GM21786 (cell line): Measurements from ENCODE around the gene AIF1.
"Not testable (repeated sequence)": the region's sequence is repeated elsewhere in the genome, so short reads cannot be mapped to it uniquely, and the experiment has no call there.

Experiments
- ATAC-seq: cut with Tn5 transposase; IDR thresholded peaks from one replicate; pipeline ENCODE4 v1.9.1; 2021; ENCODE audit not compliant: unreplicated experiment

AIF1 gene

GRCh38 chr6:31580807-31581433, 34.1 kb upstream of the AIF1 start:
- peak; percentile 38 for ATAC-seq

DNA sequence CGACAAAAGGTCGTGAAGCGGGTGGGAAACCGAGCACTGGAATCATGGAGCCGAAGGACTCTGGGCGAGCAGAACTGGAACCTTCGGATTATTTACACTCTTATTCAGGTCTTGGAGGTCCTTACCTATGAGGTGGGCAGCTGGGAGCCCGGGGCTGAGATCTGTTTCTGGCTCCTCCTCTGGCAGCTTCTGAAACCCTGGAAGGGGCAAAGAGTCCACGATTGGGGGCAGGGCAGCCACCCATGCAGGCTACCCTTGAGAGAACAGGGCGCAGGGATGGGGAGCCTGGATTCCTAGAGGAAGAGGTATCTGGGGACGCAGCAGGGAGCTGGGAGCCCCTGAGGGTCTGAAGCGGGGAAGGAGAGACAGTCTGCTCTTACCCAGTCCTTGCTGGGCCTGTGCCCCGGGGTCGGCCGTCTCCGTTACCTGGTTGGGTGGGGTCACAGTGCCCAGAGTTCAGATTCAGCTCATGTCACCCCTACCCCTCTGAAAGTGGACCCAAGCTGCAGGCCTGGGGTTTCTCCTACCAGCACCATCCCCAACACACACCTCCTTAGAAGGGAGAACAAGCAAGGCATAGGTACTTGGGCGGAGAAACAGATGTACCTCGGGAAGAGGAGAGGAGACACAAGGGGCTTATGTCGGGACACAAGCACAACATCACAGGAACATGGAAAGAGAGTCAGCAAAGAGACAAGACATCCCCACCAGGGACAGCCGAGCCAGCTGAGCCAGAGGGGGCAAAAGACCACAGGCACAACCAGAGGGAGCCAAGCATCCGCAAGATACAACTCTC, 33.4 kb upstream of the AIF1 start:
- no peak for ATAC-seq

DNA sequence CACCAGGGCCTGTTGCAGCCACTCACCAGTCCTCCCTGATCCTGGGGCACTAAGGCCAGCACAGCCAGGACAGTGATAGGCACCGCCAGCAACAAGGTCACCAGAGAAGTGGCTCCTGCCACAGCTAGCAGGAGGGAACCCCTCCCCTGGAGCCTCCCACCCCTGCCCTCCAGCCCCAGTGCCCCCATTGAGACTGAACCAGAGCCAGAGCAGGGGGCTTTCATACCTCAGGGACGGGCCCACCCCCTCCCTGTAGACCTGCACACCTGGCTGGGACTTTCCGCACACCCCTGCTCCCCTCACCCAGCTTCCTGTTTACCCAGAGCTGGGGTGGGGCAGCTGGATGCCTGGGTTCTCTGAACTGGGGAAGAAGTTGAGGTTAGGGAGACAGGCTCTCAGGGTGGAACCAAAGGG, 32.8 kb upstream of the AIF1 start, which contains the start of gene LTB:
Gene LTB, minus strand, starts transcription at position 195 of the 414 bp plus-strand sequence. Its CDS starts 7 bp downstream, at position 188.
- ATAC-seq, result no peak

- no peak for ATAC-seq
Measured at GRCh38 chr6:31585491-31585890, 29.5 kb upstream of the AIF1 start.

DNA sequence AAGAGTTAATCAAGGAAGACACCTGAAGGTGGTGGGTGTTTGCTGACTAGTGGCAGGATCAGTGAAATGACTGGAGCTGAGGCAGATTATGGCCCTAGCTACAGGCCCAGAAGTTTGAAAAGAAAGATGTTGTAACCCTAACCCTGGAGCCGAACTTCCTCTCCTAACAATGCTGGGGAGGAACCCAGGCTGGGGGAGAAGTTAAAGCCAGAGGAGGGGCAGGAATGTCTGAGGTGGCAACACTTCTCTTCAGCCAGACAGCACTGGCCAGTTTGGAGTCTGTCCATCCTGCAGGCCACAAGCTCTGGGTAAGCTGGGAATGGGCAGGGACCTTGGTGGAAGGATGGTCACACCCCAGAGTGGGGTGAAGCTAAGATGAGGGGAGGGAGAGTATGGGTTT, 29.0 kb upstream of the AIF1 start, which contains the start of gene LST1:
Gene LST1, plus strand, starts transcription at position 270 of the 400 bp plus-strand sequence. CDS start 1,023 bp downstream, outside the sequence.
- no peak for ATAC-seq

GRCh38 chr6:31586599-31587281, 28.3 kb upstream of the AIF1 start:
- no peak for ATAC-seq

GRCh38 chr6:31587791-31588777, 26.9 kb upstream of the AIF1 start:
- no peak for ATAC-seq

DNA sequence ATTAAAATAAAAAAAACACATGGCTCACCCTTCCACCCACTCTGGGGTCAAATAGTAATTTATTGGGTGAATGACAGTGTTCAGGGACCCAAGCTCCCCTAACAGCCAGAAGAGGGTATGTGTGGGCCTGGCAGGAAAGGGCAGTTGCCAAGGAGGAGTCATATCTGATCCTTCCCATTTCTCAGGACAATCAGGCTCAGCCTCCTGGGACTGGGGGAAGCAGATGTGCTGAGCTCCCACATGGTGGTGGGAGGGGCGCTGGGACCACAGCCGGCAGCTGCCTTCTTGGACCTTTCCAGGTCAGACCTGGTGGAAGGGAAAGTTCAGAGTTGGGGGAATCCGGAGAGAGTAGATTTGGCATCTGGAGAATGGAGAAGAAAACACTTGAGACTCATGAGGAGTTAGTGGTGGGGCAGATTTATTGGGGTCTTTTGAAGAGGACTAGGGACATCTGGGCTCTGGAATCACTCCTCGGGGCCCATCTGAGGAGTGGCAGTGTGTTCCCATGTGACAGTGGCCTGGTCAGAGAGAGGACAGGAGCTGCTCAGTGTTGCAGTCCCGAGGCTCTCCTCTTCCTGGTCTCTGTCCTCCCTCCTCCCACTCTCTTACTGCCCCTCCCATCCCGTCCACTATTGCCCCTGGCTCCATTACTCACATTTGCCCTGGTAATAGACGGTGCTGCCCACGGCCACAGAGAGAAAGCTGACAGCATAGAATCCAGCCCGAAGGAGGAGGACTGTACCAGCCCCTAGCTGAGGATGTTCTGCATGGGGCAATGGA, 26.0 kb upstream of the AIF1 start:
- ATAC-seq, result no peak

- not testable (repeated sequence) for ATAC-seq
Measured at GRCh38 chr6:31590691-31591090, 24.3 kb upstream of the AIF1 start.

DNA sequence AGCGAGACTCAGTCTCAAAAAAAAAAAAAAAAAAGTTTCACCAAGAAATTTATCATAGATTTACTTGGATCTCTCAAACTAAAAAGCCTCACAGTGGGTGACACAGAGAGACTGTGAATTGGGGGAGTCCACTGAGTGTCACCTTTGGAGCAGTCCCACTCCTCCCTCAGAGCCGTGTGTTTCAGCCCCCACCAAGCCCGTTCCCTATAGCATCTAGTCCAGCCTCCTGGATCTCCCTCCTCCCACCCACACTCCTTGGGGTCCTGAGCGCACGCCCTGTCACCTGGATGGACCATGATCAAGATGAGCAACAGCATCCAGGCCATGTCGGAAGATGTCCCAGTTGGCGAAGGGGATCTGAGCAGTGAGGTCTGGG, 22.6 kb upstream of the AIF1 start:
- ATAC-seq, result no peak

DNA sequence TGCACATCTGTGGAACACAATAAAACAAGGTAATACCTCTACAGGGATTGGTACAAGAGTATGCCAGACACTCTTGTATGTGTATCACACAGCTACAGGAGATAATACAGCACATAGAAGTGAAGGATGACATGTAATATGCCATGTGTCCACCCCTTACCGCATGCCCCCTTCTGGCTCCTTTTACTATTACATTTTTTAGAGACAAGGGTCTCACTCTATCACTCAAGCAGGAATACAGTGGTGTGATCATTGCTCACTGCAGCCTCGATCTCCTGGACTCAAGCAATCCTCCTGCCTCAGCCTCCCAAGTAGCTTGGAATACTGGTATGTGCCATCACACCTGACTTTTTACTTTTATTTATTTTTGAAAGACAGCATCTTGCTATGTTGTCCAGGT, 18.0 kb upstream of the AIF1 start:
- no peak for ATAC-seq

DNA sequence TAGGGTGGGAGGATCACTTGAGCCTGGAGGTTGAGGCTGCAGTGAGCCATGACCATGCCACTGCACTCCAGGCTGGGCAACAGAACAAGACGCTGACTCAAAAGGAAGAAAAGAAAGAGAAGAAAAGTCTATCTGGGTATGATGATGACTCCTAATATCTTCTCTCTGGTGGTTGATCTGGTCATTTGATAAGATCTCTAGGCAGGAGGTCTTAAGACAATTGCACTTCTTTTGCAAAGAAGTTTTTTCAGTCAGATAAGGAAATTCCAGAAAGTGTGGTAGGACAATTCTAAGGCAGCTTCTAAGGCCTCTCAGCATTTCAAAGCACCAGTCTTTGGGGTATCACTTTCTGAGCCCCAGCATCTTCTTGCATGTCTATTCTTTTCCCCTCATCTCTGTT, 7.7 kb upstream of the AIF1 start:
- ATAC-seq, result no peak

DNA sequence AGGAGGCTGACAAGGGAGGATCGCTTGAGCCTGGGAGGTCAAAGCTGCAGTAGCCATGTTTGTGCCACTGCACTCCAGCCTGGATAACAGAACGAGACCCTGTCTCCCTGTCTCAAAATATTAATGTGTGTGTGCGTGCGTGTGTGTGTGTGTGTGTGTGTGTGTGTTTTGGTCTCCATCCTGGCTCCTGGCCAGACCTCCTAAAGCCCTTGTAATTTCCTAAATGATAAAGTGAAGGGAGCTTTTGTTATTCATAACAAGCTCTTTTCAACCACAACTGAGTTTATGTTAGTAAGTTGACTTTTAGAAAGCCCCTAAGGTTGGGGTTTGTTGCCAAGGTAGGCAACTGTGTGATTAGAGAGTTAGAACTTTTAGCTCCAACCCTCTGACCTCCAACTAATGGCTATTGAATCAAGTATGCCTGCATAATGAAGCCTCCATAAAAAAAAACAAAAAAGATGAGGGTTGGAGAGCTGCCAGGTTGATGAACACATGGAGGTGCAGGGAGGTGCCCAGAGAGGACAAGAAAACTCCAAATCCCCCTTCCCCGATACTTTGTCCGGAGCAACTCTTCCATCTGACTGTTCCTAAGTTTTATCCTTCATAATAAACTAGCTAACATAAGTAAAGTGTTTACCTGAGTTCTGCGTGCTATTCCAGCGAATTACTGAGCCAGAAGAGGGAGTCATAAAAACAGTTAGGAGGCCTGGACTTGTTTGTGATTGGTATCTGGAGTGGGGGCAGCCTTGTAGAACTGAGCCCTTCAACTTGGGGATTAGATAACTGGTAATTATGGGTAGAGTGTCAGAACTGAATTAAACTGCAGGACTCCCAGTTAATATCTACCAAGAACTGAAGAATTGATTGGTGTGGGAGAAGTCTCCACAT, 5.3 kb upstream of the AIF1 start:
- no peak for ATAC-seq

DNA sequence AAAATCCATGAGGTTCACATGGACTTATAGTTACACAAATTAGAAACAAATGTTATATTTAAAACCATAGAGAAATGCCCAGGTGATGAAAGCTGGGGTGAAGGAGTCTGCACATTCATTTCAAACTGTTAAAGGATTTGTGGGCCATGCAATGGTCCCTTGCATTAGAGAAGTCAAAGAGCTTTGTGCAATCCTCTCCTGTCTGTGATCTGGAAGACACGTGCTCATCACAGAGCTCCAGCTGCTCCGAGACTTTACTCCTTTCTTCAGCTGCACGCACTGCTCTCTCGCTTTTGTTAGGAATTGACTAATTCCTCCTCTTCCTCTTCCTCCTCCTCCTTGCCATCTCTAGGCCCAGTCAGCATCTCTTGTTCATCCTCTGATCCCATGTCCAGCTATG, 4.1 kb upstream of the AIF1 start:
- no peak for ATAC-seq

- no peak for ATAC-seq
Measured at GRCh38 chr6:31614075-31614619, 887 bp upstream of the AIF1 start.

DNA sequence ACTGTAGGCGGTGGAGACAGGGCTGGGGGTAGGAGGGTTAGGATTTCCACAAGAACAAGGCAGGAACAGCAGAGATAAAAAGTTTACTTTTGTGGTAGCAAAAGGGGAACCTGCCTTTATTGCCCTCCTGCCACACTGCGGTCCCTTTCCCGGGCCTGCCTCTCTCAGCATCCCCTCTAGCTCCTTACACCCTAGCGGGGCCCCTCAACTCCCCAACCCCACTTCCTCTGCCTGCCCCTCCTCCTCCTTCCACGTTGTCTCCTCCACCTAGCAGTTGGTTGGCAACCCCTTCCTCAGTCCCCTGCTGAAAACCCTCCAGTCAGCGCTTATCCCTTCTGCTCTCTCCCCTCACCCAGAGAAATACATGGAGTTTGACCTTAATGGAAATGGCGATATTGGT, 714 bp downstream of the AIF1 start:
- no peak for ATAC-seq

- ATAC-seq, result no peak
Measured at GRCh38 chr6:31617010-31617409, 2.0 kb downstream of the AIF1 start.

GRCh38 chr6:31619805-31620585, 5.0 kb downstream of the AIF1 start:
- ATAC-seq, result peak; percentile 82
